Activated T-helper 1 cell treated with anti-CD3 and anti-CD28 coated beads, Interleukin-12 subunit alpha, Interleukin-12 subunit beta, Interleukin-2, Interleukin-4 antibody, amounts not matched to agents 30 ng/mL and 10 ng/mL and 1 ng/mL, durations not matched to agents 14 hours and 24 hours and 36 hours (primary cell): ENCODE measurements around the gene PPP1R12C. TPM values are rescaled to one million over a fixed set of nuclear protein-coding genes. Genes with fewer than 3 reads are reported as not detected.
"Not testable (repeated sequence)": the region's sequence is repeated elsewhere in the genome, so short reads cannot be mapped to it uniquely, and the experiment has no call there.

Experiments
- DNase-seq: peaks from one replicate; pipeline ENCODE4 v3.0.0; 2021; ENCODE audit warnings: low spot score
- H3K27ac Mint-ChIP-seq: one replicate; pipeline ENCODE4 v1.8.0; 2021; ENCODE audit warnings: mild to moderate bottlenecking, mixed read lengths
- H3K27me3 Mint-ChIP-seq: one replicate; pipeline ENCODE4 v1.8.0; 2022; ENCODE audit warnings: mild to moderate bottlenecking, moderate library complexity, mixed read lengths; ENCODE audit not compliant: insufficient read depth
- H3K36me3 Mint-ChIP-seq: one replicate; pipeline ENCODE4 v1.8.0; 2021; ENCODE audit warnings: low read depth, mixed read lengths
- H3K4me1 Mint-ChIP-seq: one replicate; pipeline ENCODE4 v1.8.0; 2021; ENCODE audit warnings: low read depth, mixed read lengths
- H3K4me3 Mint-ChIP-seq: one replicate; pipeline ENCODE4 v1.8.0; 2021; ENCODE audit warnings: mild to moderate bottlenecking, moderate library complexity, mixed read lengths
- H3K9me3 Mint-ChIP-seq: one replicate; pipeline ENCODE4 v1.8.0; 2021; ENCODE audit warnings: mixed read lengths
- intact Hi-C: fragments of 100-400 bp; cut with micrococcal nuclease; formaldehyde crosslinking; loops from one replicate; pipeline ENCODE4 v1.15.1; 2024
- total RNA-seq: library from RNA; stranded (reverse); gene quantifications from 2 replicates; pipeline ENCODE4 v1.2.3, GENCODE V29; 2022

Gene PPP1R12C
- total RNA-seq, 1 donor from 2014 or later, result 114 TPM

- Mint-ChIP-seq H3K36me3 (peaks cover 18% of the 10 kb centered on the region), H3K27ac (no peak overlapping the region), H3K4me3 (peak overlapping the region; percentile 94), H3K4me1 (peaks cover 28% of the 10 kb centered on the region), H3K27me3 (peaks cover 2% of the 10 kb centered on the region), H3K9me3 (no peaks in the 10 kb centered on the region)
- intact Hi-C loops, result loop anchor here (5.0 to 10.0 kb wide), 3 partner anchors 190 to 1198 kb away; partner anchors contain the start of genes ZNF787 and ZSCAN5A
- DNase-seq, result no peak
Measured at GRCh38 chr19:55114566-55115145, 2.8 kb downstream of the PPP1R12C start.

- no peaks in the 10 kb centered on the region for H3K27me3 Mint-ChIP-seq
- intact Hi-C loops, result loop anchor here (10.0 kb wide), 1 partner anchor 191 kb away; no protein-coding TSS in a partner anchor
Measured at GRCh38 chr19:55113570-55114039, 3.8 kb downstream of the PPP1R12C start.

GRCh38 chr19:55112777-55113569 is 4.5 kb downstream of the PPP1R12C start:
- intact Hi-C loops, result loop anchor here (10.0 kb wide), 1 partner anchor 192 kb away; no protein-coding TSS in a partner anchor
- H3K27me3 Mint-ChIP-seq, result no peaks in the 10 kb centered on the region
- peaks cover 23% of the 10 kb centered on the region for H3K4me1 Mint-ChIP-seq
- H3K4me3 Mint-ChIP-seq, result no peak overlapping the region
- no peak for DNase-seq
- H3K36me3 Mint-ChIP-seq, result peaks cover 24% of the 10 kb centered on the region
- H3K9me3 Mint-ChIP-seq, result no peaks in the 10 kb centered on the region
- H3K27ac Mint-ChIP-seq, result no peak overlapping the region

More at GRCh38 chr19:55113570-55114039, 3.8 kb downstream of the PPP1R12C start:
- DNase-seq, result no peak
- no peak overlapping the region for H3K4me3 Mint-ChIP-seq
- H3K9me3 Mint-ChIP-seq, result no peaks in the 10 kb centered on the region
- no peak overlapping the region for H3K27ac Mint-ChIP-seq
- H3K4me1 Mint-ChIP-seq, result peaks cover 23% of the 10 kb centered on the region
- peaks cover 22% of the 10 kb centered on the region for H3K36me3 Mint-ChIP-seq

GRCh38 chr19:55112246-55112776 is 5.1 kb downstream of the PPP1R12C start:
- Mint-ChIP-seq H3K4me1 (peaks cover 19% of the 10 kb centered on the region), H3K27ac (no peak overlapping the region), H3K27me3 (no peaks in the 10 kb centered on the region), H3K9me3 (no peaks in the 10 kb centered on the region), H3K36me3 (peaks cover 21% of the 10 kb centered on the region), H3K4me3 (no peak overlapping the region)
- intact Hi-C loops, result loop anchor here (10.0 kb wide), 1 partner anchor 192 kb away; no protein-coding TSS in a partner anchor
- no peak for DNase-seq

GRCh38 chr19:55111238-55111831 is 6.1 kb downstream of the PPP1R12C start:
- Mint-ChIP-seq H3K4me3 (no peak overlapping the region), H3K9me3 (no peaks in the 10 kb centered on the region), H3K27ac (no peak overlapping the region), H3K27me3 (no peaks in the 10 kb centered on the region), H3K4me1 (peaks cover 14% of the 10 kb centered on the region), H3K36me3 (peaks cover 21% of the 10 kb centered on the region)
- intact Hi-C loops, result loop anchor here (10.0 kb wide), 1 partner anchor 193 kb away; no protein-coding TSS in a partner anchor
- no peak for DNase-seq

- intact Hi-C loops, result loop anchor here (10.0 kb wide), 1 partner anchor 195 kb away; no protein-coding TSS in a partner anchor
- H3K4me3 Mint-ChIP-seq, result no peak overlapping the region
Measured at GRCh38 chr19:55109527-55110291, 7.7 kb downstream of the PPP1R12C start.

GRCh38 chr19:55107252-55107651 is 10.2 kb downstream of the PPP1R12C start:
- H3K27me3 Mint-ChIP-seq, intact Hi-C loops, H3K27ac Mint-ChIP-seq, H3K9me3 Mint-ChIP-seq, H3K4me3 Mint-ChIP-seq, DNase-seq, H3K4me1 Mint-ChIP-seq: not testable (repeated sequence)
- H3K36me3 Mint-ChIP-seq, result peaks cover 34% of the 10 kb centered on the region

More at GRCh38 chr19:55109527-55110291, 7.7 kb downstream of the PPP1R12C start:
- peaks cover 24% of the 10 kb centered on the region for H3K36me3 Mint-ChIP-seq
- DNase-seq, result no peak
- no peaks in the 10 kb centered on the region for H3K9me3 Mint-ChIP-seq
- no peaks in the 10 kb centered on the region for H3K4me1 Mint-ChIP-seq
- H3K27ac Mint-ChIP-seq, result no peak overlapping the region
- H3K27me3 Mint-ChIP-seq, result no peaks in the 10 kb centered on the region

- intact Hi-C loops, result no loop called here
- Mint-ChIP-seq H3K4me3 (no peak overlapping the region), H3K9me3 (peaks cover 3% of the 10 kb centered on the region), H3K27me3 (no peaks in the 10 kb centered on the region), H3K4me1 (no peaks in the 10 kb centered on the region), H3K27ac (no peak overlapping the region), H3K36me3 (peaks cover 38% of the 10 kb centered on the region)
- DNase-seq, result no peak
Measured at GRCh38 chr19:55106591-55106990, 10.8 kb downstream of the PPP1R12C start.

GRCh38 chr19:55105237-55105636 is 12.2 kb downstream of the PPP1R12C start:
- Mint-ChIP-seq H3K27me3 (no peaks in the 10 kb centered on the region), H3K4me3 (no peak overlapping the region), H3K27ac (no peak overlapping the region), H3K9me3 (peaks cover 3% of the 10 kb centered on the region), H3K36me3 (peaks cover 36% of the 10 kb centered on the region), H3K4me1 (no peaks in the 10 kb centered on the region)
- DNase-seq, result no peak
- intact Hi-C loops, result no loop called here

GRCh38 chr19:55103190-55103589 is 14.2 kb downstream of the PPP1R12C start:
- Mint-ChIP-seq H3K4me3 (no peak overlapping the region), H3K27ac (no peak overlapping the region), H3K4me1 (no peaks in the 10 kb centered on the region), H3K36me3 (peaks cover 30% of the 10 kb centered on the region), H3K27me3 (no peaks in the 10 kb centered on the region), H3K9me3 (peaks cover 3% of the 10 kb centered on the region)
- no peak for DNase-seq
- intact Hi-C loops, result no loop called here

GRCh38 chr19:55101261-55101660 is 16.2 kb downstream of the PPP1R12C start:
- no peak overlapping the region for H3K27ac Mint-ChIP-seq
- intact Hi-C loops, result no loop called here
- DNase-seq, result no peak
- H3K27me3 Mint-ChIP-seq, result no peaks in the 10 kb centered on the region
- no peaks in the 10 kb centered on the region for H3K4me1 Mint-ChIP-seq
- no peak overlapping the region for H3K4me3 Mint-ChIP-seq
- H3K9me3 Mint-ChIP-seq, result peaks cover 3% of the 10 kb centered on the region
- peaks cover 24% of the 10 kb centered on the region for H3K36me3 Mint-ChIP-seq
